GM19463 (cell line): ENCODE results near the gene ARHGEF6.

Experiments
- ATAC-seq: cut with Tn5 transposase; IDR thresholded peaks from one replicate; pipeline ENCODE4 v1.9.1; 2021; ENCODE audit warnings: mild to moderate bottlenecking, moderate library complexity; ENCODE audit not compliant: unreplicated experiment

ARHGEF6 gene

DNA sequence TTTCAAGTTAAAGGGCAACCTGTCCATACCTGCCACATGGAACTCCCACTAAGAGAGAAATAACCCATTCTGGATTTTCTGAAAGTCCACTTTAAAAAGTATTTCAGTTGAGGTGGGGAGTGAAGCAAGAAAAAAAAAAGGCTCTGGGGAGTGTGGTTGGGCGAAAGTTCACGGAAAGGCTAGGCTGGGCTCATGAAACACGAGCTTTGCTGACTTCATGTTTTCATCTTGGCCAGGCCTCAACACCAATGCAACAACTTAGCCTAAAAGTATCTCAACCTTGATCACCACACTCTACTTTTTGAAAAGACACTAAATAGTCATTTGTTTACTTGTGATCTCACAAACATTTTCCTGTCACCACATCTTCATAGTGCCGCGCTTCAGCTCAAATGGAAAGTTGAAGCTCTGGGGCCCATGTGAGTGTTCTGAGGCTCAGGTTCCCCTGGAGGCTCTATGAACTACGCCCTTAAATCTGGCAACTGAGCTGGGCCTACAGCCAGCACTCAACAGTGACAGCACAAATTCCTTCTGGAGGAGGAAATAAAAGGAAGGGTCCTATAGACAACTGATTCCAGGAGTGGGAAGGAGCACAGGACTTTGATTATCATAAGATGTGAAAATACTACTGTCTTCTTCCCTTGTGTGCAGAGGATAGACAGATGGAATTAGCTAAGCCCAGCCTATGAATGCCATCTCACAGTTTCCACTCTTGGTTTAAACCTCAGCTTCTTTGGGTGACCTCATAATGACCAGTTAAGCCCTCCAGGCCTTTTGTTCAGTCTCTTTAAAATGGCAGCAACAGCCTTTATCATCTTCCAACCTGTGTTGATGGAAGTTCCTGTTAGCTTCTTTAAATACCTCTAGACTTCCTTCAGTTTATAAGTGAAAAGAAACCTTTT lies 127.7 kb downstream of the ARHGEF6 start:
- no peak for ATAC-seq

DNA sequence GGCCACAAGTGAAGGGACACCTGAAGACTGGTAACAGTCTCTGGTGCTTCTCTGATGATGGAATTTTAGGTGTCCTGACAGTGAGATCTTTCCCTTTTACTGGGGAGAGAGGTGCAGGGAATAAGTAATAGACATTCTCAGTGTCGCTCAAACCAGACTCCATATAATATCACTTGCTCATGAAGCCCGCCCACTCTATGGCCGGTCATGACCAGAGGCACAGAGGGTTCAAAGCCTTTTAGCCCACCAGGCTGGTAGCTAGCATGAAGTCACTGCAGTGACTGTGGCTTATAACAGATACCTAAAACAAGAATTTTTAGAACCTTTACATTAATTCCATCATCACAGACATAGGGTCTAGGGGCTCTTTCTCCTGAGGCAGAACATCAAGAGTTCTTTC lies 129.9 kb downstream of the ARHGEF6 start:
- no peak for ATAC-seq

DNA sequence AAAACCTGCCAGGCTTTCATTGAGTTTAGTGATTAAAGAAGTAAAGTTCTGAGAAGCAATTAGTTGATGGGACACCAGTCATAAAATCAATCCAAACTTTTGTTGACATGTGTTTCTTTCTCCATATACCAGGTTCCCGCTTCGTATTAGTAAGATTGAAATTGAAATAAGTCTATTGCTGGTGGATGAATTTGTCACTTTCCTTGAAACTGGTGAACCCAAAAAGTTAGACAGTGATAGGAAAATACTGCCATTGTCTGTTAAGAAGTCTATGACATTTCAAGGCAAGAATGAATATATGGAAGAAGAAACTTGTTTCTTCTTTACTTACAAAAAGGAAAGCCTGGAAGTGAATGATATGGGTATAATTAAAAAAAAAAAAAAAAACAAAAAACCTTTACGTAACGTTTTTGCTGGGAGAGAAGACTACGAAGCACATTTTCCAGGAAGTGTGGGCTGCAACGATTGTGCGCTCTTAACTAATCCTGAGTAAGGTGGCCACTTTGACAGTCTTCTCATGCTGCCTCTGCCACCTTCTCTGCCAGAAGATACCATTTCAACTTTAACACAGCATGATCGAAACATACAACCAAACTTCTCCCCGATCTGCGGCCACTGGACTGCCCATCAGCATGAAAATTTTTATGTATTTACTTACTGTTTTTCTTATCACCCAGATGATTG lies 132.9 kb downstream of the ARHGEF6 start, which contains the start of gene CD40LG:
TSS of gene CD40LG (plus strand) at position 482 of the 684 bp plus-strand sequence. CDS start at position 573, 91 bp downstream.
- no peak for ATAC-seq

DNA sequence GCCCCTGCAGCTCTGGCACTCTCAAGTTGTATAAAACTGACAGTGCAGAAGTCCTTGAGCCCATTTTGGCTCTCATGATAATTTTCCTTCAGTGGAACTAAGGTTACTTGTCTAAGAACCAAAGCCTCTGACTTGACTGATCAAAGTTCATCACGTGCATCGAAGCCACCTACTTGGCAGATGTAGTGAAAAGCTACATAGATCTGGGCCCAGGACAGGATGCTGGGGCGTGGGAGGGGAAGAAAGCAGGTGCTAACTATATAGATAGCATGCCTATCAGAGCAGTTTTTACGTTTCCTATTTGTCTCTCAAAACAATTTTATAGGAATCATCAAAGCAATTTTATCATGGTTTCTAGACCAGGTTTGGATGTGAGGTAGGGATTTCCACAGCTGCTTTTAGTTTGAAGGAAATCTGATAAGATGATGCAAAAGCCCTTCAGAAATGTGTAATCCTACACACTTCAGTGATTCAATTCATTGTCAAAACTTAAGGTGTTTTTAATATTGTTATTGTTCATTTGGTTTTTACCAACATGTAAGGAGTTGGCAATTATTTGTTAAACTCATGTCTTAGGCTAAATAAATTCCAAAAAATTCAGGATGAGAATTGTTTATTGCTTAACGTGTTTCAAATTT lies 134.0 kb downstream of the ARHGEF6 start:
- peak; percentile 57 for ATAC-seq

DNA sequence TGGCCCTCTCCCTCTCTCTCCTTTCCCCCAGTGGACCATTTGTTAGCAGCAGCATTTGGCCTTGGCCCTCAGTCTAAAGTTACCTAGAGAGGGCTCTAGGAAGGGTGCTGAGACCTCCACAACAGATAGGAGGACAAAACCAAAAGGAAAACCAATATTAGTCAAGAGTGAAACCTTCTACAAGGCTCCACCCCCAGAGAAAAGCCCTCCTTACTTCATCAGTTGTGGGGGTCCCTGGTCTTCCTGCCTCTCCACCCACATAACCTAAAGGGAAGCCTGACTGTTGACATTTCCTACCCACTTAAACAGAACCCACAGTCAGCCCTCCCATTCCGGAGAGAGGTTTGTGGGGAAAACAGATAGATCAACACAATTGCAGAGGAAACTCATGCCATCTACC lies 137.5 kb downstream of the ARHGEF6 start:
- no peak for ATAC-seq

DNA sequence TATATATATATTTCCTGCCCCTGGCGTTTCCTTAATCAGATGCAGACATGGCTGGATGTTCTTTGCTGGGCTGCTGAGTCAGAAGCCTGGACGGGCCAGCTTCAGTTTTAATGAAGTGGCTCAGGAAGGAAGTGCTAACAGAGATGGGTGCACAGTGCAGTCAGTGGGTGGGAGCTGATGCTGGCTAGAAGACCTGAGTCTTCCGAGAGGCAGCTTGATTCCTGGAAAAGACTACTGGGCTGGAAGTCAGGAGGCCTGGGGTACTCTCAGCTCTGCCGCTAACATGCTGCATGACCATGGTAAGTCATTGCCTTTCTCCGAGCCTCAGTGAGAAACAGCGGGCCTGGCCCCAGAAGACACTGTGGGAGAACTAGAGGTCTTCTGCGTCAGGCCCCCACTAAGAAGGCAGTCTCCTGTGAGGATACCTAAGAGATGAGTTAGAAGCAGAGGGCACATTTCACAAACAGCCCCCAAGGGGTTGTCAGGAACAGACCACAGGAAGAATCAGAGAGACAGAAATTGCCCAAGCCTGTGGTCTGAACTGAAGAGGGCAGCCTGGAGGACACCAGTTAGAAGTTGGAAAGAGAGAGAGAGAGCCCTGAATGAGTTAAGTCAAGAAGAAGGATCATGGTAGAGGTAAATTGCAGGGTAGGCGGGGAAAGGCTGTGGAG lies 141.1 kb downstream of the ARHGEF6 start:
- no peak for ATAC-seq

DNA sequence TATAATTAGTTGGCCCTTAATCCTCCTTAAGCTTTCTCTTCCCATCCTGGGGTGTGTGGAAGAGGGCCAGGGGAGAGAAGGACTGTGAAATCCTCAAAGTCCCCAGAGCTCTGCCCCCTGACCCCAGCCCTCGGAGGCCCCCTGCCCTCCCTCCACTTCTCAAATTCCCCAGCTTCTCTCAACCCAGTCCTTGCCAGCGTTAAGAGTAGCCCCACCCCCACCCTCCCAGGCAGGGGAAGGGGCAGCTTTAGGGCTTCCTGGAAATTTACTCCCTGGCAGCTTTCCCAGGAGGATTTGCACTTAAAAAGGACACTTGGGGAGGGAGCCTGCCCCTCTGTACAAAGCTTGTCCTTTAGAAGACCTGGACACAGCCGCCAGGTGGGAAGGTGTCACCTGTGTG lies 144.6 kb downstream of the ARHGEF6 start:
- no peak for ATAC-seq

DNA sequence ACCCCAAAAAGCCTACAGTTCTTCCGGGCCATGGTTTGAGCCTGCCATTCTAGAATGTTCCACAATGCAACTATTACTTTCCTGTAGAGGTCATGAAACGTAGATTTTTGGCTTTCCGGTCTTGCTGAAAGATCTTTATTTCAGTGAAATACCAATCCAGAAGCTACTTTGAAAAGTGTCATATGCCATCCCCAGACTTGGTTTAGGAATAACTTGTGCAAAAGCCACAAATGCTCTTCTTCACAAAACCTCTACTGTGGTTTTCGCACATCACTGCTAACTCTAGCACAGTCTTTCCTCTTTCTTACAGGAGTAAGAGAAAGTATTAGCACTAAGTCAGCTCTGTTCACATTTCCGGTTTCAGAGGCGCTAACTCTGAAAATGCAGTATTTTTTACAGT lies 145.5 kb downstream of the ARHGEF6 start:
- peak; percentile 87 for ATAC-seq

DNA sequence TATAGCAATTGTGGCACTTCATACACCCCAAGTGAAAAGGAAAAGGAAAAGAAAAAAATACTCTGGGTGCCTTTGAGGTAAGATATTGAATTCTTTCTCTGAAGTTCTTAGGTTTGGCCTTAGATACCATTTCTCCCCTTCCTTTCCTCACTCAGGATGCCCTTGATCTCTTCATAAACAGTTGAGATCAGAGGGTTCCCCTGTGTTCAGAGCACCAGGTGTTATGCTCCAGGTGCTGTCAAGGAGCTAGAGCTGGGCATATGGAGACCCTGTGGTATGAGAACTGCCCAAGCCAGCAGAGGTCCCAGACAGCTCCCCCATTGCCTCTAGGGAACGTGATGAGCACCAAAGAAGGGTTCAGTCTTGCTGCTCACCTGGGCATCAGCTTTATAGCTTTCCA lies 149.9 kb downstream of the ARHGEF6 start:
- no peak for ATAC-seq

DNA sequence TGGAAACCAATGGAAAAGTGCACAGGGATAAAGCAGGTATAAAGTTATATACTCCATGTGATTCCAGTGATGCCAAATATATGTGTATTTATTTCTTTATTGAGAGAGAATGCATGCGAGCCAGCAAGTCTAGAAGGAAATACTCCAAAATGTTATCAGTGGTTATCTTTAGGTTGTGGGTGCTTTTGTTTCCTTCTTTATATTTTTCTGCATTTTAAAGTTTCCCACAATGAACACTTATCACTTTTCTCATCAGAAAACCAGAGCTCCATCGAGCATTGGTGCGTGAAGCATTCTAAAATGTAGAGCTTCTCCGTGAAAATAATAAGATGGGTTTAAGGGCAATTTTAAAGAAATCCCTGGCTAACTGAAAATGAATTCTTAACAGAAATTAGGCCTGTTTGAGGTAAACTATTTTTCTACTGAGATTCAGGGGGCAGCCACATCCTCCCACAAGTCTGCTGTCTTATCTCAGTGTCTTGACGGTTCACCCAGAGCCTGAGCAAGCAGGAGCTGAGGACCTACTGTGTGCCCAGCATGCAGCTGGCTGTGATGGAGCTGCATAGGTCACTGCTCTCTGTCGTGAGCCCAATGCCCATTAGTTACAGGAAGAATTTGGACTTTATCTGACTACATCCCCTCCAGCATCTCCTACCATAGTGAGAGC lies 151.5 kb downstream of the ARHGEF6 start:
- ATAC-seq = no peak

DNA sequence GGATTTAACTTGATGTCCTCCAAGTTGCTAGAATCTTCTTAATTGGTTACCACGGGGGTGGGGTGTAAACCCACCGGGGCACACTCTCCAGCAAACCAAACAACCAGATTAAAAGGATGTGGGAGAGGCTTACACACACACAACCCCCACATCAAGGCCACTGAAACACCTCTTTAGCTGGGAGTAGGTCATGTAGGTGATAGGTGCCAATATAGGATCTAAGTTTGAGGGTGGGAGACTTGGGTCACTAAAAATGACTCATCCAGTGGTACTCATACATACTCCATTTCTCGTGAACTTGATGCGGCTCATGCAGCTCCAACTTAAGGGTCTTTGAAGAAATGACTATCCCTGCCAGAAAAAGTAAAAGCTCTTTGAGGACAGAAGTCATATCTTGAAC lies 153.3 kb downstream of the ARHGEF6 start:
- ATAC-seq = no peak

DNA sequence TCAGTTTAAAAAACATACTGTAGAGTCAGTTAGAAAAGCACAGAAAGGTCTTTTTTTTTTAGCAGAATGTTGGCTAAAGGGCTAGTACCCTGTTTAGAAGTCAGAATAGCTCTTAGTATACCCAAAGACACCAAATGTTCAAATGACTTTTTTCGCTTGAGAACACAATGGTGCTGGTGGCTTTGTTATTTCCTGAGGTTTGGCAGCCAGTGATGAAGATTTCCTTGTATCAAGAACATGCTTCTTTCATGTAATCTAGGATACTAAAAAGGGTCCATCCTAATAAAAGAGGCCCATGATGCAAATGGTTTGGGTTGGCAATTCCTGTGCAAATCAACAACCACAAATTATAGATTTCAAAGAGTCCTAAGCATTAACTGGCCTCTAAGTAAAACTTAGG lies 153.8 kb downstream of the ARHGEF6 start:
- ATAC-seq = no peak

DNA sequence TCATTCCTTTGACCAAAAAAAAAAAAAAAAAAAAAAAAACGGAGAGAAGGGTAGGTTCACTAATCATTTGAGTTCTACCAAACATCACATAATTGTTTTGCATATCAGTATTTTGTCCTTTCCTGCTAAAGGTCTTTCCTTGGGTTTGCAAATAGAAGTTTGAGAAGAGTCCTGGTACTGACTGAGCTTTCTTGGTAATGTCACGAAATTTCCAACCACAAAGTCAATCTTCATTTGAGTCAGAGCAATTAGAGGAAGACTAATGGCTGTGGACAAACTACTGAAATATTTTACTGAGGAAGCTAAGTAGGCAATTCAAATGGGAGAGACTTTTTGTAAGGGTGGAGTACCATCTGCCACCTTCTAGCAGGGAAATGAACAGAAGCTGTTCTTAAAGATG lies 154.5 kb downstream of the ARHGEF6 start:
- ATAC-seq = peak; percentile 75

DNA sequence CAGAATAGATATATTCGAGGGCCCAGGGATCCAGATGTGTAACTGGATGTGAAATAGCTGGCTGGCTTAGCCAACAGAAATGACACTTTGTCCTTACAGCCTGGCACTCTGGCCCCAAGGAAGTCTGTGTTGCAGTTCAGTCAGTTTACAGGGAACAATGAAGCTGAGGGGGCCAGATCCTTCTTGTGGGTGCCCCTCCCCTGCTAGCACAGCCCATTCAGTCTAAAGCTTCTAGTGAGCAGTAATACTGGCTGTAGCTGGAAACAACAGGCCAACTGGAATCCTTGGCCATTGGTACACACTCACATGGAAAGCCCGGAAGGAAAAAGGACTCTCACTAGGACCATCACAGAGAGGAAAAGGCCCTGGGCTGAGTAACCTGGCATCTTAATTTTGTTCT lies 155.5 kb downstream of the ARHGEF6 start:
- no peak for ATAC-seq

DNA sequence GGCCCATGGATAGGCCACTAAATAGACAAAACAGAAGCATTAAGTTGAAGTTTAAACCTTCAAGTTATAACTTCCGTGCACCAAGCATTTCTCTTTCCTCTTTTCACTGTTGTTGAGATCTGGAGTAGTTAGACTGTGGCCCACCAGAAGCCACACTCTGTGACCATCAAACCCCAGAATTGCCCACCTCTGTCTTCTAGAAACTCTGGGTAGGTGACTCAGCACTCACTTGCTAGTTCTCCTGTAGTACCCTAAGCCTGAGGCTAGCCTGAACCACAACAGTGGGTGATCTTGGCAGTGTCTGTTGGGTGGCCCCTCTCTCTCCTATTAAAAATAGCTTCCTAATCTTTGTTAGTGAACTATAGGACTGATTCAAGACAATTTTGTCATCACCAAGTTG lies 157.3 kb downstream of the ARHGEF6 start:
- no peak for ATAC-seq

DNA sequence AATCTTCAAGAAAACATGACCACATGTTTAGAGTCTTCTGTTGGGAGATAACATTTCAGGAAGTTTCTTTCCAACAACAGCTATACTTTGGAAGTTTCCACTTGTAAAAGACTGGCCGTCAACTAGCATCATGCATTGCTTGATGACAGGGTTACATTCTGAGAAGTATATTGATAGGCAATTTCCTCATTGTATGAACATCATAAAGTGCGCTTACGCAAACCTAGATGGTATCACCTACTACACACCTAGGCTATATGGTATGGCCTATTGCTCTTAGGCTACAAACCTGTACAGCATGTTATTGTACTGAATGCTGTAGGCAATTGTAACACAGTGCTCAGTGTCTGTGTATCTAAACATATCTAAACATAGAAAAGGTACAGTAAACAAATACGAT lies 158.2 kb downstream of the ARHGEF6 start:
- ATAC-seq = no peak

DNA sequence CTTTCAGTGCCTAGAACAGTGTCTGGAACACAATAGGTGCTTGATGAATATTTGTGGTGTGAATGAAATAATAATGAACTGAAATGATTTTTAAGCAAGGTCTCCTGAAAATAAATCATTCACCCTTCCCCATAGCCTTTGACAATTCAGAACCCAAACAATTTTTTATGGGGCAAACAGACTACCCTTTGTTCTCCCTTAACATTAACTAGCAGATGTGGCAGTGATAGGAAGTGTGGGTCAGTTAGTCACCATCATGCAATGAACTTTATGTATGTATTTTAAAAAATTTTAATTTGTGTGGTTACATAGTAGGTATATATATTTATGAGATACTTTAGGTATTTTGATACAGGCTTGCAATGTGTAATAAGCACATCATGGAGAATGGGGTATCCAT lies 160.0 kb downstream of the ARHGEF6 start:
- no peak for ATAC-seq

DNA sequence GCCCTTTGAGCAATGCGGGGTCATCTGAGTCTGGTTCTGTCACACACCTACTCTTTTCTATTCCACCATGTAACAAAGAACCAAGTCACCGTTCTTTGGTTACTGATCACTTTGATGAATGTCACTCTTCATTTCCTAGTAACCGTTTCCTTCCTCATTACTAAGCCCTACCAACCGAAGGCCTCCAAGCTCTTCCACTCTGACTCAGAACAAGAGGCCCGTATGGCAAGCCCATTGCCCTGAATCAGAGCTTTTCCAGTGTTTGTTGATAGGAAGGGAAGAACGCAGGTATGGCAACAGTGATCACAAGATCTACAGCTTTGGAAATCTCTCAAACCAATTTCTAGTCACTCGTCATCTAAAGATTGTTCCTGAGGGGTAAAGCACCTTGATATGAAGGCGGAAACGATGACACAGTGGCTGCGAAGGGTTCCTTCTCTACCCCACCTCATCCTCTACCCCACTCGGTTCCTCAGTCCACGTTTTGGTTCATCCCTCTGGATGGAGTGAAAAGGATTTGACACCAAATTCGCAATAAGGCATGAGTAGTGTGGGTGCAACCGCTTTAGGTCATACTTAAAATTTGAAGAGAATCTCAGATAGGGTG lies 160.7 kb downstream of the ARHGEF6 start:
- no peak for ATAC-seq

DNA sequence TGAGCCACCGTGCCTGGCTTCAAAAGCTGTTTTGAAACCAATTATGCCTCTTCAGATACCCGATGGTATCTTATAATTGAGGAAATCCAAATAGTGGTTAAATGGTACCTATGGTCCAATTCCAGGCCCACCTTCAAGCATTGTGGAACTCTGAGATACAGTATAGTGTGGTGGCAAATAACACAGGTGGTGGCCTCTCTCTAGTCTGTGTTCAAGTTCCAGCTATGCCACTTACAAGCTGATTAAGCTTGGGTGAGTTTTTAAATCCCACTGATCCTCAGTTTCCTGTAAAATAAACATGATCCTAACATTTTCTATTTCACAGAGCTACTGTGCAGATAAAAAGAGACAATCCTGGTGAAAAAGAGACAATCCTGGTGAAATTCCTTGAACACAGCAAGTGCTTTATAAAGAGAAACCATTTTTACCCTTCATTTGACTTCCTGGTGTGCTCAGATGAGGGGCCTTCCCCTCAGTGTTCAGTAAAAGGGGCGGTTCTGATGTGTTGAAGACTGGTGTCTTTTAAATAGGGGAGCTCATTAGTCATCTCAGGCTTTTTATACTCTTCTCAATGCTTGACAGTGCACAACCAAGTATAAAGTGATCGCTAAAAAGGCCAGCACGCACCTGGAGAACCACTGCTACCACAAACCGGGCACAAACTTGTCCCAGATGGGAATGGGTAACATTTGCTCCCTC lies 163.6 kb downstream of the ARHGEF6 start:
- peak; percentile 95 for ATAC-seq
